ENCODE data around the gene NUTF2.
A peak's percentile ranks its signal among the peaks of the same experiment; 100 is the strongest.

The NUTF2 gene

DNA sequence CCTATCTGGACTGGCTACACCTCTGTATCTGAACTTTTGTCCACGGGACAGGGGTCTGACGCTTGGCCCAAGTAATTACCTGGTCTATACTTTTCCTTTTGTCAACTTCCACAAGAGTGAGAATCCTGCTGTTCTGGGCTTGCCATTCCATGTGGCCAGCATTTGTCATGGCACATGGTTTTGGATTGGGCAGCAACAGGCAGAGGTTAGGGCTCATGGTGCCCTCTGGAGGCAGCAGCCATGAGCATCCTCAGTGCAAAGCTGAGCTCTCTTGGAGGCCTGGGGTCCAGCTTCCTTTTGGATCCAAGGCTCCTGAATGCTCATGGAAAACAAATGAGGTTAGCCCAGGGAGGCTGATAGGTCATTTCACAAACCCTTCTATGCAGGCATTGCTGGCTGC is 18.6 kb downstream of the NUTF2 start:
- no peak overlapping the region for H3K4me3 ChIP-seq (ENCODE audit: low read depth, low read length)
- TF ChIP-seq, protein P1, sequence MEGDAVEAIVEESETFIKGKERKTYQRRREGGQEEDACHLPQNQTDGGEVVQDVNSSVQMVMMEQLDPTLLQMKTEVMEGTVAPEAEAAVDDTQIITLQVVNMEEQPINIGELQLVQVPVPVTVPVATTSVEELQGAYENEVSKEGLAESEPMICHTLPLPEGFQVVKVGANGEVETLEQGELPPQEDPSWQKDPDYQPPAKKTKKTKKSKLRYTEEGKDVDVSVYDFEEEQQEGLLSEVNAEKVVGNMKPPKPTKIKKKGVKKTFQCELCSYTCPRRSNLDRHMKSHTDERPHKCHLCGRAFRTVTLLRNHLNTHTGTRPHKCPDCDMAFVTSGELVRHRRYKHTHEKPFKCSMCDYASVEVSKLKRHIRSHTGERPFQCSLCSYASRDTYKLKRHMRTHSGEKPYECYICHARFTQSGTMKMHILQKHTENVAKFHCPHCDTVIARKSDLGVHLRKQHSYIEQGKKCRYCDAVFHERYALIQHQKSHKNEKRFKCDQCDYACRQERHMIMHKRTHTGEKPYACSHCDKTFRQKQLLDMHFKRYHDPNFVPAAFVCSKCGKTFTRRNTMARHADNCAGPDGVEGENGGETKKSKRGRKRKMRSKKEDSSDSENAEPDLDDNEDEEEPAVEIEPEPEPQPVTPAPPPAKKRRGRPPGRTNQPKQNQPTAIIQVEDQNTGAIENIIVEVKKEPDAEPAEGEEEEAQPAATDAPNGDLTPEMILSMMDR (IDR thresholded peaks at IDR 0.05; ENCODE audit: low read depth, low read length), result no peak

DNA sequence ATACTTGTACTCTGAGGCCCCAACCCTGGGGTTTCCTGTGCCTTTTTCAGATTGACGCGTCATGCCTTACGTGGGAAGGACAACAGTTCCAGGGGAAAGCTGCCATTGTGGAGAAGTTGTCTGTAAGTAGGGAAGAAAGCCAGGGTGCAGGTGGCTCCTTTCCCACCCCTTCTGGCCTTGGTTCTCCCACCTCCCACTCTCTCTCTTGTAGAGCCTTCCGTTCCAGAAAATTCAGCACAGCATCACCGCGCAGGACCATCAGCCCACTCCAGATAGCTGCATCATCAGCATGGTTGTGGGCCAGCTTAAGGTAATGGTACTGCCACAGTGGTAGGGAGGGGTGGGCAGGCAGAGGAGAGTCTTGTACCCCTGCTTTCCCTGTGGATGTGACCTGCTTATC is 21.6 kb downstream of the NUTF2 start:
- no peak overlapping the region for H3K4me3 ChIP-seq (ENCODE audit: low read depth, low read length)
- TF ChIP-seq, protein P1 (IDR thresholded peaks at IDR 0.05; ENCODE audit: low read depth, low read length), result no peak

DNA sequence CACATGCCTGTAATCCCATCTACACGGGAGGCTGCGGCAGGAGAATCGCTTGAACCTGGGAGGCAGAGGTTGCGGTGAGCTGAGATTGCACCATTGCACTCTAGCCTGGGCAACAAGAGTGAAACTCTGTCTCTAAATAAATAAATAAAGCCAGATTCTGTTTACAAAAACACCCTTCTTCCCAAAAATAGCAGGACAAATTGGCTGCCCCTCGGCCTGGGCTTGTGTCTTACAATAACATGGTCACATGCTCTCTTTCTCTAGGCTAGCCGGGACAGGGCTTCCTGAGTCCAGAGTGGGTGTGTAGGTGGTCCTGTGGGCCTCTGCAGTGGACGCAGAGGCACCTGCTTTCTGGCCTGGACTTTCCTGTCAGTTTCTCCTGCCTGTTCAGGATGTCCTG is 22.9 kb downstream of the NUTF2 start:
- TF ChIP-seq, protein P1 (IDR thresholded peaks at IDR 0.05; ENCODE audit: low read depth, low read length), result no peak

GRCh38 chr16:67871256-67871655 is 24.5 kb downstream of the NUTF2 start:
- TF ChIP-seq, protein P1 (IDR thresholded peaks at IDR 0.05; ENCODE audit: low read depth, low read length), result no peak

More for the DNA sequence above, 22.9 kb downstream of the NUTF2 start:
- H3K4me3 ChIP-seq (ENCODE audit: low read depth, low read length), result no peak overlapping the region

DNA sequence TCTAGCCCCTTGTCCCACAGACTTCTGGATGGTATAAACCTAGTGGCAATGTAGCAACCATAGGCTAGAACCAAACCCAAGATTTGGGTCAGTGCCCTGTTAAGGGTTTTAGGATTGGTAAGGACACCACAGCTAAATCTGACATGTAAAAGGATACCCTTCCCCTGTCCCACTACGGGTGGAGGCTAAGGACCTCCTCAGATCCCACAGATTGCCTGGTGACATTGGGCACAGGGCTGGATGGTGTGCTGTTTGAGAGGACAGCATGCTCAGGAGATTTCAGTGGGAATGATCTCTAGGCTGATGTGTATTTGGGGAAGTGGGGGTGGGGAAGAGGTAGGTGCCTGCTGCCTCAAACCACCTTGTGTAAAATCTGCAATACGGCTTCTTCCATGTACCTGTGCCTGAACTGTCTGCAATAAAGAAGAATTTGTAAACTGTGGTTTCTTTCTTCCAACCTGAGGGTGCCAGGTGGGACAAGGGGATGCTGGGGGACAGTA is 25.4 kb downstream of the NUTF2 start:
- TF ChIP-seq, protein P1 (IDR thresholded peaks at IDR 0.05; ENCODE audit: low read depth, low read length), result no peak

More at GRCh38 chr16:67871256-67871655, 24.5 kb downstream of the NUTF2 start:
- no peak overlapping the region for H3K4me3 ChIP-seq (ENCODE audit: low read depth, low read length)

GRCh38 chr16:67872631-67873434 is 26.1 kb downstream of the NUTF2 start, which contains the start of gene EDC4:
EDC4 (plus strand) TSS chr16:67873052; CDS start chr16:67873262, 210 bp downstream.
- TF ChIP-seq, protein P1 (IDR thresholded peaks at IDR 0.05; ENCODE audit: low read depth, low read length), result no peak
- H3K4me3 ChIP-seq (ENCODE audit: low read depth, low read length), result peak within 1 kb of the TSS; percentile 97

More for the DNA sequence above, 25.4 kb downstream of the NUTF2 start:
- H3K4me3 ChIP-seq (ENCODE audit: low read depth, low read length), result no peak overlapping the region
